Hepatocyte (in vitro differentiated cells): ENCODE measurements around the gene IKZF5. TPM values are rescaled to one million over a fixed set of nuclear protein-coding genes. Genes with fewer than 3 reads are reported as not detected.

ENCODE experiments used
- DNase-seq: peaks from one replicate; pipeline ENCODE4 v3.0.0-alpha.2; 2016; ENCODE audit warnings: low spot score
- H2AFZ ChIP-seq: fragments of 200-600 bp; sonication (generic); 2 replicates; pipeline ENCODE4 v1.6.0; 2016; ENCODE audit warnings: antibody characterized with exemption, mild to moderate bottlenecking
- H3K27ac ChIP-seq: fragments of 200-600 bp; sonication (generic); 2 replicates; pipeline ENCODE4 v1.5.1; 2016; ENCODE audit warnings: mild to moderate bottlenecking
- H3K27me3 ChIP-seq: fragments of 200-600 bp; sonication (generic); 2 replicates; pipeline ENCODE4 v1.6.1; 2016
- H3K36me3 ChIP-seq: fragments of 200-600 bp; sonication (generic); replicated peaks from 2 replicates; pipeline ENCODE4 v1.5.1; 2016; ENCODE audit warnings: low read depth; ENCODE audit not compliant: insufficient read depth
- H3K4me1 ChIP-seq: fragments of 200-600 bp; sonication (generic); 2 replicates; pipeline ENCODE4 v1.5.1; 2016; ENCODE audit warnings: mild to moderate bottlenecking, moderate library complexity; ENCODE audit not compliant: insufficient read depth
- H3K4me2 ChIP-seq: fragments of 200-600 bp; sonication (generic); 2 replicates; pipeline ENCODE4 v1.6.0; 2016
- H3K4me3 ChIP-seq: fragments of 200-600 bp; sonication (generic); 2 replicates; pipeline ENCODE4 v1.5.1; 2016; ENCODE audit warnings: mild to moderate bottlenecking
- H3K79me2 ChIP-seq: fragments of 200-600 bp; sonication (generic); 2 replicates; pipeline ENCODE4 v1.6.0; 2017; ENCODE audit warnings: mild to moderate bottlenecking
- H3K9me2 ChIP-seq: fragments of 200-600 bp; sonication (generic); replicated peaks from 2 replicates; pipeline ENCODE4 v1.6.0; 2017; ENCODE audit warnings: mild to moderate bottlenecking; ENCODE audit not compliant: insufficient read depth
- H3K9me3 ChIP-seq: fragments of 200-600 bp; sonication (generic); 2 replicates; pipeline ENCODE4 v1.5.1; 2016; ENCODE audit warnings: low read depth, mild to moderate bottlenecking
- H4K20me1 ChIP-seq: fragments of 200-600 bp; sonication (generic); 2 replicates; pipeline ENCODE4 v1.6.0; 2016; ENCODE audit warnings: mild to moderate bottlenecking; ENCODE audit not compliant: insufficient read depth, poor library complexity, severe bottlenecking
- EZH2 ChIP-seq: fragments of 200-600 bp; sonication (generic); IDR thresholded peaks from 2 replicates; pipeline ENCODE4 v1.6.1; 2016; ENCODE audit warnings: antibody characterized with exemption, mild to moderate bottlenecking, borderline replicate concordance
- EZH2phosphoT487 ChIP-seq: fragments of 200-600 bp; sonication (generic); IDR thresholded peaks from one replicate; pipeline ENCODE4 v1.6.1; 2018; ENCODE audit warnings: antibody characterized with exemption, mild to moderate bottlenecking, low read depth, moderate library complexity; ENCODE audit not compliant: unreplicated experiment, severe bottlenecking
- WGBS: methylation state at CpG from one replicate; pipeline ENCODE4 v1.1.6; 2016; ENCODE audit warnings: low lambda C conversion rate; ENCODE audit errors: missing lambda C conversion rate; 5-methylcytosine and 5-hydroxymethylcytosine counted together
- polyA plus RNA-seq: library from polyadenylated mRNA; unstranded; fragments of >200 nt; fragmentation: Nextera tagmentation; extraction: Ambion mirVana; gene quantifications from 2 replicates; pipeline ENCODE4 v1.2.1, GENCODE V29; 2016
- total RNA-seq: library from RNA; depleted of rRNA; stranded (reverse); fragments of >200 nt; gene quantifications from 2 replicates; pipeline ENCODE4 v1.2.3, GENCODE V29; 2014
- TF ChIP-seq, protein P1 (sequence below): fragments of 200-600 bp; sonication (generic); IDR thresholded peaks from 2 replicates; pipeline ENCODE4 v1.5.1; 2016; ENCODE audit warnings: antibody characterized with exemption, mild to moderate bottlenecking; ENCODE audit not compliant: poor library complexity

Gene IKZF5
- total and polyA plus RNA-seq, 2 experiments from 2014 or later = 7.2 to 8.5 TPM

DNA sequence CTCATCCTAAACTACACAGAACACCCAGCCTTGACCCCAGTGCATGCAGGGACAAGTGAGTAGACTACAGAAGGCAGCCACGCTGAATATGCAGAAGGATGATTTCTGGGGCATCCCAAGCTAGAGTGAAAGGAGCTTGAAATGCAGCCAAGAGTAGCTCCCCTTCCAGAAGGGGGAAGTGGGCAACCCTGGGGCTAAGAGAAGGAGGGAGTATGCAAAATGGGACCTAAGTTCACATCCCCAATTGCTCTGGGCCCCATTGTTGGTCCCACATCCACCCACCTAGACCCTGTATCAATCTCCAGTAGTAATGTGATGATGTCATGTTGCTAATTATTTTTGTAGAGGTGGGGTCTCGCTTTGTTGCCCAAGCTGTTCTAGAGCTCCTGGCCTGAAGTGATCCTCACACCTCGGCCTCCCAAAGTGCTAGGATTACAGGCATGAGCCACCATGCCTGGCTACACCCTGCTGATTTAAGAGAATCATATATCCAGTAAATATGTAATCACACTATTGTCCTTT is 34.0 kb downstream of the IKZF5 start:
- no peaks in the 10 kb centered on the region for H3K4me1 ChIP-seq
- H3K79me2 ChIP-seq = no peaks in the 10 kb centered on the region
- H3K9me2 ChIP-seq = no peaks in the 10 kb centered on the region
- H3K27me3 ChIP-seq = no peaks in the 10 kb centered on the region
- no peak overlapping the region for H3K27ac ChIP-seq
- H4K20me1 ChIP-seq = no peaks in the 10 kb centered on the region
- TF ChIP-seq EZH2phosphoT487 (no peak), EZH2 (no peak)
- TF ChIP-seq, protein P1, sequence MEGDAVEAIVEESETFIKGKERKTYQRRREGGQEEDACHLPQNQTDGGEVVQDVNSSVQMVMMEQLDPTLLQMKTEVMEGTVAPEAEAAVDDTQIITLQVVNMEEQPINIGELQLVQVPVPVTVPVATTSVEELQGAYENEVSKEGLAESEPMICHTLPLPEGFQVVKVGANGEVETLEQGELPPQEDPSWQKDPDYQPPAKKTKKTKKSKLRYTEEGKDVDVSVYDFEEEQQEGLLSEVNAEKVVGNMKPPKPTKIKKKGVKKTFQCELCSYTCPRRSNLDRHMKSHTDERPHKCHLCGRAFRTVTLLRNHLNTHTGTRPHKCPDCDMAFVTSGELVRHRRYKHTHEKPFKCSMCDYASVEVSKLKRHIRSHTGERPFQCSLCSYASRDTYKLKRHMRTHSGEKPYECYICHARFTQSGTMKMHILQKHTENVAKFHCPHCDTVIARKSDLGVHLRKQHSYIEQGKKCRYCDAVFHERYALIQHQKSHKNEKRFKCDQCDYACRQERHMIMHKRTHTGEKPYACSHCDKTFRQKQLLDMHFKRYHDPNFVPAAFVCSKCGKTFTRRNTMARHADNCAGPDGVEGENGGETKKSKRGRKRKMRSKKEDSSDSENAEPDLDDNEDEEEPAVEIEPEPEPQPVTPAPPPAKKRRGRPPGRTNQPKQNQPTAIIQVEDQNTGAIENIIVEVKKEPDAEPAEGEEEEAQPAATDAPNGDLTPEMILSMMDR = no peak
- WGBS = 91% methylated on average over 3 of the region's 3 CpGs
- no peak overlapping the region for H2AFZ ChIP-seq
- H3K4me2 ChIP-seq = no peak overlapping the region
- H3K4me3 ChIP-seq = no peak overlapping the region
- no peaks in the 10 kb centered on the region for H3K9me3 ChIP-seq
- no peaks in the 10 kb centered on the region for H3K36me3 ChIP-seq
- no peak for DNase-seq

DNA sequence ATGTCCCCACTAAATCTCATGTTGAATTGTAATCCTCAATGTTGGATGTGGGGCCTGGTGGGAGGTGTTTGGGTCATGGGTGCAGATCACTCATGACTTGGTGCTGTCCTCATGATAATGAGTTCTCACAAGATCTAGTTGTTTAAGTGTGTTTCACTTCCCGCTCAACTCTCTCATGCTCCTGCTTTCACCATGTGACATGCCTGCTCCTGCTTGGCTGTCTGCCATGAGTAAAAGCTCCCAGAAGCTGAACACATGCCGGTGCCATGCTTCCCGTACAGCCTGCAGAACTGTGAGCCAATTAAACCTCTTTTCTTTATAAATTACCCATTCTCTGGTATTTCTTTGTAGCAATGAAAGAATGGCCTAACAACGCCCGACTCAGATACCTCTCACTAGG is 34.6 kb downstream of the IKZF5 start:
- Histone ChIP-seq H3K4me2 (no peak overlapping the region), H3K9me3 (no peaks in the 10 kb centered on the region), H3K36me3 (no peaks in the 10 kb centered on the region), H3K27me3 (no peaks in the 10 kb centered on the region), H3K9me2 (no peaks in the 10 kb centered on the region), H3K4me1 (no peaks in the 10 kb centered on the region), H3K4me3 (no peak overlapping the region), H3K79me2 (no peaks in the 10 kb centered on the region), H4K20me1 (no peaks in the 10 kb centered on the region), H2AFZ (no peak overlapping the region), H3K27ac (no peak overlapping the region)
- DNase-seq = no peak
- TF ChIP-seq EZH2 (no peak), EZH2phosphoT487 (no peak)
- TF ChIP-seq, protein P1 = no peak
- 65% methylated on average over 5 of the region's 5 CpGs for WGBS

DNA sequence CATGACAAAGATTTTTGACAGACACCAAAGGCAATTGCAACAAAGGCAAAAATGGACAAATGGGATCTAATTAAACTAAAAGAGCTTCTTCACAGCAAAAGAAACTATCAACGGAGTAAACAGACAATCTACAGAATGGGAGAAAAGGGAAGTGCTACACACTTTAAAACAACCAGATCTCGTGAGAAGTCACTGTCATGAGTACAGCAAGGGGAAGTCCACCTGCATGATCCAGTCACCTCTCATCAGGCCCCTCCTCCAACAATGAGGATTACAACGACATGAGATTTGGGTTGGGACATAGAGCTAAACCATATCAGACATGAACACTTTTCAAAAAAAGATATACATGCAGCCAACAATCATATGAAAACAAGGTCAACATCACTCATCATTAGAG is 39.9 kb downstream of the IKZF5 start:
- H3K4me1 ChIP-seq = no peaks in the 10 kb centered on the region
- H3K9me2 ChIP-seq = no peaks in the 10 kb centered on the region
- H3K36me3 ChIP-seq = no peaks in the 10 kb centered on the region
- TF ChIP-seq EZH2 (no peak), EZH2phosphoT487 (no peak)
- TF ChIP-seq, protein P1 = no peak
- no peak for DNase-seq
- no peak overlapping the region for H3K4me3 ChIP-seq
- no peaks in the 10 kb centered on the region for H3K79me2 ChIP-seq
- no peaks in the 10 kb centered on the region for H3K9me3 ChIP-seq
- no peak overlapping the region for H3K27ac ChIP-seq
- 89% methylated on average over 3 of the region's 3 CpGs for WGBS
- no peak overlapping the region for H2AFZ ChIP-seq
- no peaks in the 10 kb centered on the region for H4K20me1 ChIP-seq
- no peaks in the 10 kb centered on the region for H3K27me3 ChIP-seq
- H3K4me2 ChIP-seq = no peak overlapping the region

DNA sequence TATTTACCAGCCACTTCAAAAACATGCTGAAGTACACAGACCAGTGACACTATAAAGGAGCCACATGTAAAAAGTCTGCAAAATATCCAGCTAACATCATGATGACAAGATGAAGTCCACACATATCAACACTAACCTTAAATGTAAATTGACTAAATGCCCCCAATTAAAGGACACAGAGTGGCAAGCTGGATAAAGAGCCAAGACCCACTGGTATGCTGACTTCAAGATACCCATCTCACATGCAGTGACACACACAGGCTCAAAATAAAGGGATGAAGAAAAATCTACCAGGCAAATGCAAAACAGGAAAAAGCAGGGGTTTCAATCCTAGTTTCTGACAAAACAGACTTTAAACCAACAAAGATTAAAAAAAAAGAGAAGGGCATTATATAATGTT is 41.7 kb downstream of the IKZF5 start:
- Histone ChIP-seq H4K20me1 (no peaks in the 10 kb centered on the region), H3K4me2 (no peak overlapping the region), H3K79me2 (no peaks in the 10 kb centered on the region), H3K4me3 (no peak overlapping the region), H3K36me3 (no peaks in the 10 kb centered on the region), H3K4me1 (no peaks in the 10 kb centered on the region), H3K9me3 (no peaks in the 10 kb centered on the region), H3K27me3 (no peaks in the 10 kb centered on the region), H2AFZ (no peak overlapping the region), H3K27ac (no peak overlapping the region), H3K9me2 (no peaks in the 10 kb centered on the region)
- DNase-seq = no peak
- TF ChIP-seq EZH2 = no peak
- TF ChIP-seq EZH2phosphoT487 = no peak
- TF ChIP-seq, protein P1 = no peak
